AG04449 (cell line): ENCODE data around the gene BCLAF1.

ENCODE experiments used
- CTCF ChIA-PET: fragments of 350-600 bp; formaldehyde crosslinking; extraction: SDS; loops from one replicate; lab custom pipeline; 2021; ENCODE audit warnings: antibody characterized with exemption; lab: Yijun Ruan, JAX
- POLR2A ChIA-PET: fragments of 400-600, 350-600 bp; formaldehyde crosslinking; extraction: SDS; loops from one replicate; lab custom pipeline; 2020; ENCODE audit warnings: antibody characterized with exemption, inconsistent platforms; lab: Yijun Ruan, JAX
- DNase-seq: peaks from one replicate; pipeline ENCODE4 v3.0.0-alpha.2; 2010; ENCODE audit warnings: low read depth, low spot score
- H3K4me3 ChIP-seq: 2 replicates; pipeline ENCODE4 v1.5.1; 2011; ENCODE audit warnings: low read depth, mild to moderate bottlenecking, control low read depth, low read length
- CTCF ChIP-seq: IDR thresholded peaks from one replicate; pipeline ENCODE4 v1.5.1; 2011; ENCODE audit warnings: mild to moderate bottlenecking, moderate library complexity, low read length, control low read depth, inconsistent platforms; ENCODE audit not compliant: insufficient read depth; ENCODE audit errors: missing control alignments

BCLAF1 gene

GRCh38 chr6:136212608-136213007, 77.0 kb downstream of the BCLAF1 start:
- CTCF ChIA-PET, result interaction anchor here (1.2 to 3.2 kb wide), 2 partner anchors 14 to 707 kb away, joined by 5 to 12 read pairs; no protein-coding TSS in a partner anchor
- TF ChIP-seq CTCF, result no peak
- no peak for DNase-seq
- H3K4me3 ChIP-seq, result no peak overlapping the region
- POLR2A ChIA-PET, result no interaction called here

GRCh38 chr6:136210398-136211165, 79.1 kb downstream of the BCLAF1 start:
- CTCF ChIA-PET, result no interaction called here
- POLR2A ChIA-PET, result no interaction called here
- no peak for DNase-seq
- no peak overlapping the region for H3K4me3 ChIP-seq
- TF ChIP-seq CTCF, result no peak

- CTCF ChIA-PET, result interaction anchor here (3.3 kb wide), 1 partner anchor 17 kb away, joined by 13 read pairs; no protein-coding TSS in a partner anchor
- no peak for TF ChIP-seq CTCF
- DNase-seq, result no peak
- H3K4me3 ChIP-seq, result no peak overlapping the region
- POLR2A ChIA-PET, result no interaction called here
Measured at GRCh38 chr6:136209496-136209895, 80.2 kb downstream of the BCLAF1 start.

- DNase-seq, result no peak
- H3K4me3 ChIP-seq, result no peak overlapping the region
- CTCF ChIA-PET, result interaction anchor here (3.3 kb wide), 1 partner anchor 18 kb away, joined by 13 read pairs; no protein-coding TSS in a partner anchor
- no peak for TF ChIP-seq CTCF
- POLR2A ChIA-PET, result no interaction called here
Measured at GRCh38 chr6:136208783-136209182, 80.9 kb downstream of the BCLAF1 start.
